HL-60 (cell line): Measurements from ENCODE around the gene APOBEC3H.

Experiments used
- DNase-seq, 2 experiments: peaks; one replicate each; pipeline ENCODE4 v3.0.0-alpha.2; 2010 to 2020; ENCODE audit warnings: low read depth in 1 of 2, low spot score in 1 of 2
- H3K27ac ChIP-seq: fragments of 250-450 bp; sonication (Bioruptor Pico); replicated peaks from 2 replicates; pipeline ENCODE4 v1.5.1; 2020; ENCODE audit warnings: mild to moderate bottlenecking, moderate library complexity
- H3K27me3 ChIP-seq: fragments of 250-450 bp; sonication (Bioruptor Pico); 2 replicates; pipeline ENCODE4 v1.5.1; 2021; ENCODE audit warnings: mild to moderate bottlenecking, moderate library complexity; ENCODE audit not compliant: insufficient read depth, poor library complexity, severe bottlenecking
- H3K4me3 ChIP-seq: replicated peaks from 2 replicates; pipeline ENCODE4 v1.5.1; 2011; ENCODE audit warnings: mild to moderate bottlenecking, control low read depth, low read length; ENCODE audit not compliant: insufficient read depth
- CTCF ChIP-seq: IDR thresholded peaks from one replicate; pipeline ENCODE4 v1.5.1; 2011; ENCODE audit warnings: low read length, control low read depth, inconsistent platforms; ENCODE audit not compliant: insufficient read depth
- GABPA ChIP-seq: IDR thresholded peaks from 2 replicates; pipeline ENCODE4 v1.6.1; 2012; ENCODE audit warnings: low read depth
- POLR2AphosphoS5 ChIP-seq: IDR thresholded peaks from 2 replicates; pipeline ENCODE4 v1.6.1; 2012; ENCODE audit warnings: low read depth
- REST ChIP-seq: IDR thresholded peaks from 2 replicates; pipeline ENCODE4 v1.6.1; 2012; ENCODE audit warnings: low read depth; ENCODE audit not compliant: insufficient replicate concordance
- SPI1 ChIP-seq: IDR thresholded peaks from 2 replicates; pipeline ENCODE4 v1.6.1; 2012; ENCODE audit warnings: low read depth, mild to moderate bottlenecking, borderline replicate concordance

The APOBEC3H gene

GRCh38 chr22:39148727-39149535 is 51.9 kb downstream of the APOBEC3H start:
- no peak for DNase-seq
- no peak overlapping the region for H3K27ac ChIP-seq
- TF ChIP-seq CTCF (no peak), SPI1 (no peak), POLR2AphosphoS5 (no peak), REST (no peak), GABPA (no peak)

GRCh38 chr22:39149915-39150847 is 53.1 kb downstream of the APOBEC3H start:
- H3K27me3 ChIP-seq: peaks cover 24% of the 10 kb centered on the region
- no peak for DNase-seq
- H3K4me3 ChIP-seq: no peak overlapping the region
- no peak overlapping the region for H3K27ac ChIP-seq
- no peak for TF ChIP-seq GABPA

More at GRCh38 chr22:39148727-39149535, 51.9 kb downstream of the APOBEC3H start:
- H3K4me3 ChIP-seq: no peak overlapping the region
- H3K27me3 ChIP-seq: peaks cover 12% of the 10 kb centered on the region

- Histone ChIP-seq H3K27me3 (peaks cover 29% of the 10 kb centered on the region), H3K27ac (no peak overlapping the region), H3K4me3 (no peak overlapping the region)
- TF ChIP-seq REST (no peak), POLR2AphosphoS5 (no peak), SPI1 (no peak), GABPA (no peak), CTCF (no peak)
- no peak for DNase-seq
These were observed 53.8 kb downstream of the APOBEC3H start for GRCh38 chr22:39150848-39151215.

GRCh38 chr22:39151329-39151975 is 54.4 kb downstream of the APOBEC3H start:
- no peak for DNase-seq
- peaks cover 31% of the 10 kb centered on the region for H3K27me3 ChIP-seq
- H3K27ac ChIP-seq: no peak overlapping the region
- H3K4me3 ChIP-seq: no peak overlapping the region
- no peak for TF ChIP-seq GABPA
- TF ChIP-seq POLR2AphosphoS5: no peak
- TF ChIP-seq REST: no peak
- TF ChIP-seq CTCF: no peak
- no peak for TF ChIP-seq SPI1
